Measurements from ENCODE around the gene SLC22A17.

- no peak for TF ChIP-seq CTCF (IDR thresholded peaks at IDR 0.05)
- TF ChIP-seq POLR2A (IDR thresholded peaks at IDR 0.05), result no peak
Measured at GRCh38 chr14:23372509-23372908, 19.8 kb upstream of the SLC22A17 start, which contains the start of gene IL25.

All from right lobe of liver (tissue), 4 donors.